CD4-positive, alpha-beta T cell treated with Interleukin-10 for 1 hour (primary cell): ENCODE data around the gene CLASRP.
"Not testable (repeated sequence)": the region's sequence is repeated elsewhere in the genome, so short reads cannot be mapped to it uniquely, and the experiment has no call there.

Experiments
- DNase-seq: peaks from one replicate; pipeline ENCODE4 v3.0.0-alpha.2; 2020

Gene CLASRP

DNA sequence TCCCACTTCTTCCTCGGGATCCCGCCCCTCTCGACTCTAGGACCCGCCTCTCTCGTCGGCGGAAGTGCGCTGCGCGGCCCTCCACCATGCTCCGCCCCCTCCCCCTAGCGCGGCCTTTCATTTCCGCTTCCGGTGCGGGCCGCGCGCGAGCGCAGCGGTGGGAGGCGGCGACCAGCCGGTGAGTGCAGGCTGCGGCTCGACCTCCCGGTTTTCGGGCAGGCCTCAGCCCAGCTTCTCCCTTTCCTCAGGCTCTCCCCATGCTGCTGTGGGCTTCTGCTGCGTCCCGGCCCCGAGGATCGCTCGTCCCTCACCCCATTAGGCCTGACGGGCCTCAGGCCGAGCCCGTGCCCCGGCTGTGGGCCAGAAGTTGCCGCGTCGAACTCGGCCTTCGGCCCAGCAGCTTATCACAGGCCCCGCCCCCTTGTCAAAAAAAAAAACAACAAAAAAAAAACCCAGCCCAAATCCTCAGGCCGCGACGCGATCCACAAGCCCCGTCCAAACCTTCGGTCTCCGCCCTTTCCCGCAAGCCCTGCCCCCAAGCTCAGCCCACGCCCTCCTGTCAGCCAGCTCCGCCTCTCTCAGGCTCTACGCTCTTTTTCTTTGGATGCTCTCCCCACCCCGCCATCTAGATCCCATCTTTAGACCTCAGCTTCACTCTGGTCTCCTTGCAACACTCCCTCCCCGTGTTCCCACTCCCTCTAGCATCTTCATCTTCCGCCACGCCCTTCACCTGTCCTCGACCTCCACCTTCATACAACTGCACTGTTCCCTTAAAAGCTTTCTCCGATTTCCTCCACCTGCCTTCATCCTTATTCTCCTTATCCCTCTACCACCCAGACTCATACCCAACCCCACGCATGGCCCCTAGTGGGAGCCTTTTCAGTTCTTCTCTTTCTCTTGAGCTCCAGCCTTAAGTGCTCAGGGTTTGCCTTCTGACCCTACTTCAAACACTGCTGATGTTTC lies at the start of gene CLASRP:
Gene CLASRP (plus strand): TSS at position 115 of the 963 bp plus-strand sequence. CDS start 1,168 bp downstream, outside the sequence.
- peak; percentile 89 for DNase-seq

GRCh38 chr19:44990459-44990858 lies 48.4 kb upstream of the CLASRP start:
- no peak for DNase-seq

DNA sequence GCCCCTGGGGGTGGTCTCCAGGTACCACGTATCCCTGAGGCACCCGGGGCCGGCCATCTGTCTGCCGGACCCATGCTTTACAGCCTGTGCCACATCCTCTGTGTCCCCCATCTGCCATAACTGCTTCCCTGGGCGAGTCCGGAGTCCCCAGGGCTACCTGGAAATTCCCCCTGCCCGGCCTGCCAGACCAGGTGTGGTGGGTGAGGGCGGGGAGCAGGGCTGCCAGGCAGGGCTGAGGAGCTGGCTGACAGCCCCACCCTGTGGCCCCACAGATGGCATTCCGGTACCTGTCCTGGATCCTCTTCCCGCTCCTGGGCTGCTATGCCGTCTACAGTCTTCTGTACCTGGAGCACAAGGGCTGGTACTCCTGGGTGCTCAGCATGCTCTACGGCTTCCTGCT lies 47.9 kb upstream of the CLASRP start:
- no peak for DNase-seq

- DNase-seq, result no peak
Measured at GRCh38 chr19:44992336-44993163, 46.3 kb upstream of the CLASRP start.

DNA sequence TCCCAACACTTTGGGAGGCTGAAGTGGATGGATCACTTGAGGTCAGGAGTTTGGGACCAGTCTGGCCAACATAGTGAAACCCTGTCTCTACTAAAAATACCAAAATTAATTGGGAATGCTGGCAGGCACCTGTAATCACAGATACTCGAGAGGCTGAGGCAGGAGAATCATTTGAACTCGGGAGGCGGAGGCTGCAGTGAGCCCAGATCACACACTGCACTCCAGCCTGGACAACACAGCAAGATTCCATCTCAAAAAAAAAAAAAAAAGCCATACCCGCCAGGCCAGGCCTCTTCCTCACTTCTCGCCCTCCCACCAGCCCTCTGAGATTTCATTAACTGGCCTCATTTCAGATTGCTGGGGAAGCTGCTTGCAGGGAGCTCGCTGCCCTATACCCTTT lies 45.3 kb upstream of the CLASRP start:
- DNase-seq, result no peak

DNA sequence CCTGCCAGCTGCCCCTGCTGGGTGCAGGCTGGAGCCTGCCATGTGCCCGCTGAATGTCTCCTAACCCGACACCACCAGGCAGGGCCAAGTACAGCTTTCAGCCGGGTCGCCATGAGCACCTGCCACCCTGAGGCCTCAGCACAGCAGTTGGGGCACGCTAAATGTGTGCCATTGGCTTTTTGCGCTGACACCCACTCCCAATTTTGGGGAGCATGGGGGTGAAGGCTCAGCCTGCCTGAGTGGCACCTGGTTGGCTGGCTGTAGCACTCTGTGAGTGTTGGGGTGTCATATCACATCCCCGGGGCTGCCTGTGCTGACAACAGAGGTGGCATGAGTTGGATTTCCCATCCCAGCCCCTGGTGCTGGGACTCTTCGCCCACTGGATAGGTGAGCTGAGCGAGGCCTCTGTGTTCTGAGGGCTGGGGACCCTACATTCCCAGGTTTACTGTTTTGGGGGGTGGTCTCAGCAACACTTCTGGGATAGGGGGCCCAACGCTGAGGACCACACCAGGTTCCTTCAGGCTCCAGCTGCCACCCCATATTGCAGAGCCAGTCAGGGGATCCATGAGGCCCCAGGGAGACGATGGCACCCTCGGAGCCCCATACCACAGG lies 44.8 kb upstream of the CLASRP start:
- no peak for DNase-seq

- DNase-seq, result no peak
Measured at GRCh38 chr19:44998025-44998424, 40.8 kb upstream of the CLASRP start.

DNA sequence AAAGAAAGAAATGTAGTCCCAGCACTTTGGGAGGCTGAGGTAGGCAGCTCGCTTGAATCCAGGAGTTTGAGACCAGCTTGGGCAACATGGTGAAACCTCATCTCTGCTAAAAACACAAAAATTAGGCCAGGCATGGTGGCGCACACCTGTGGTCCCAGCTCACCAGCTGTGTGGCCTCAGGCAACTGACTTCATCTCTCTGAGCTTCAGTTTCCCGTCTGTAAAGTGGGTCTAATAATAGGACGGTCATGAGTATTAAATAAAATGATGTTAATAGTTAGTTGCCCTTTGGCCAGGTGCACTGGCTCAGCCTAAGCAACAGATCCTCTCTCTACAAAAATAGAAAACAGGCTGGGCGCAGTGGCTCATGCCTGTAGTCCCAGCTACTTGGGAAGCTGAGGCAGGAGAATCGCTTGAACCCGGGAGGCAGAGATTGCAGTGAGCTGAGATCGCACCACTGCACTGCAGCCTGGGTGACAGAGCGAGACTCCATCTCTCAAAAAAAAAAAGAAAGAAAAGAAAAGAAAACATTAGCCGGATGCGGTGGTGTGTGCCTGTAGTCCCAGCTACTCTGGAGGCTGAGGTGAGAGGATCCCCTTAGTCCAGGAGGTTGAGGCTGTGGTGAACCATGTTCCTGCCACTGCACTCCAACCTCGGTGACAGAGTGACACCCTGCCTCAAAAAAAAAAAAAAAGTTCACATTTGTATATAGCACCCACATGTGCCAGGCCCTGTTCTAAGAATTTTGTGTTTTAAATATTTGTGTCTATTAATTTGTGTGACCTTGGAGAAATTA lies 39.5 kb upstream of the CLASRP start:
- not testable (repeated sequence) for DNase-seq

GRCh38 chr19:45000665-45001064 lies 38.2 kb upstream of the CLASRP start:
- not testable (repeated sequence) for DNase-seq

- DNase-seq, result peak; percentile 98
Measured at GRCh38 chr19:45001087-45001739, 37.6 kb upstream of the CLASRP start, which contains the start of gene RELB. Gene RELB, plus strand, starts transcription at chr19:45001464. Its CDS starts 116 bp downstream, at chr19:45001580.

DNA sequence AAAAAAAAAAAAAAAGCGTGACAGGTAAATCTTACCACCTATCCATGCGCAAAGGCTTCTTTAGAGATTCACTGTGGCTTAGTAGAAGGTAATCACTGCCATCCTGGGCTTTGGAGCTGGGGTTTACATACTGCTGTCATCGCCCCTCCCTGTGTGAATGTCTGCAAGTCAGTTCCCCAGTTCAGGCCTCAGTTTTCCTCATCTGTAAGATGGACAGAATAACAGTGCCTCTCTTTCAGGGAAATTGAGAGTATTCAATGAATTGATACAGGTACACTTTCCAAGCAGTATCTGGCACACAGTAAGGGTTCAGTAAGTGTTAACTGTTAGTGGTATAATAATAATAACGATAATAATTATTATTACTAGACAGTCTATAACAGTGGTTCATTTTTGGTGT lies 35.4 kb upstream of the CLASRP start:
- DNase-seq, result no peak

GRCh38 chr19:45005787-45006186 lies 33.1 kb upstream of the CLASRP start:
- no peak for DNase-seq

DNA sequence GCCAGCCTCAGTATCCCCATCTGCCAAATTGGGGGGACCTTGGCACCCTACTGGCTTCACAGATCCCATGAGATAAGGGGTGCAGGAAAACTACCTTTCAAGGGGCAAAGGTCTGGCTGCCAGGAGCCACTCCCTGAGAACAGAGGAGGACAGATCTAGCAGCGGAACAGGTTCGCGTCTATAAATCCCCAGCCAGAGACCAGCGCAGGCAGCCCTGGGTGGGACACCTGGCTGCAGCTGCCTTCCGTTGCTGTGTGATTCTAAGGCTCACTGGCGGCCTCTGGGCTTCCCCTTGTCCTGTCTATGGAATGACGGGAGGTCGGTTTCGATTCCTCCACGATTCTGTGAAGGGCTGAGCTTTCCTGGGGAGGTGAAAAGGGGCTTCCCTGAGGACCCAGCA lies 30.3 kb upstream of the CLASRP start:
- DNase-seq, result no peak

DNA sequence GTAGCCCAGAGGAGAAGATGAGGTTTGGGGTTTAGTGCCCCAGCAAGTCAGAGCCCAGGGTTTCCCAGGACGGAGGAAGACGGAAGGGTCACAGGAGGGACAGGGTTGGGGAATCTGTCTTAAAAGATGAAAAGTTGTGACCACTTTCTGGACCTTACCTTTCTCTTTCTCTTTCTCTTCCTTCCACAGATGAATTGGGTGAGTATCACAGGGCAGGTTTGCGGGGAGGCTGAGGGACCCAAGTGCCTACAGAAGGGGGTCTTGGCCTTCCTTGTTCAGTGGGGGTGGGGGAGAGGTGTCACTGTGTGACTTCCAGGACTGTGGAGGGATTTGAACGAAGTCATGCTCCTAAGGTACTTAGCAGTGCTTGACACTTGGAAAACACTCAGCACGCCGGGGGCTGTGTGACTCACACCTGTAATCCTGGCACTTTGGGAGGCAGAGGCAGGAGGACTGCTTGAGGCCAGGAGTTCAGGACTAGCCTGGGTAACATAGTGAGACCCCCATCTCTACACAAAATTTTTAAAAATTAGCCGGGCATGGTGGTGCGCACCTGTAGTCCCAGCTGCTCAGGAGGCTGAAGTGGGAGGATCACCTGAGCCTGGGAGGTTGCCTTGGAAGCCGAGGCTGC lies 29.1 kb upstream of the CLASRP start:
- no peak for DNase-seq

- DNase-seq, result no peak
Measured at GRCh38 chr19:45010306-45010705, 28.5 kb upstream of the CLASRP start.

GRCh38 chr19:45011959-45012358 lies 26.9 kb upstream of the CLASRP start:
- no peak for DNase-seq

GRCh38 chr19:45016388-45017314 lies 22.2 kb upstream of the CLASRP start:
- peak; percentile 91 for DNase-seq

- no peak for DNase-seq
Measured at GRCh38 chr19:45019187-45019586, 19.7 kb upstream of the CLASRP start.

- DNase-seq, result no peak
Measured at GRCh38 chr19:45020071-45020470, 18.8 kb upstream of the CLASRP start.

DNA sequence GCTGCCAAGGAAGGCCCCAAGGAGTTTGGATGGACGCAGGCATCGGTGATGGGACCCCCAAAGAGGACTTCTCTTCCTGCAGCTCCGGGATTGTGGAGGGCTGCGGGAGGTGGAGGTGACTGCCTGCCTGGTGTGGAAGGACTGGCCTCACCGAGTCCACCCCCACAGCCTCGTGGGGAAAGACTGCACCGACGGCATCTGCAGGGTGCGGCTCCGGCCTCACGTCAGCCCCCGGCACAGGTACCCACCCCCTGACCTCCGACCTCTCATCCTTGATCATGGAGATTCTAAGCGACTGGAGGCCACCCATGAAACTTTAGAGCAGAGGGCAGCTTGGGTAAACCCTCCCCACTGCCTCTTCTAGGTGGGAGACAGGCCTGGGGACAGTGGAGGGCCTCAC lies 16.9 kb upstream of the CLASRP start:
- DNase-seq, result no peak
